Measurements from ENCODE around the gene TMEM252.
A peak's percentile ranks its signal among the peaks of the same experiment; 100 is the strongest.

TMEM252 gene

DNA sequence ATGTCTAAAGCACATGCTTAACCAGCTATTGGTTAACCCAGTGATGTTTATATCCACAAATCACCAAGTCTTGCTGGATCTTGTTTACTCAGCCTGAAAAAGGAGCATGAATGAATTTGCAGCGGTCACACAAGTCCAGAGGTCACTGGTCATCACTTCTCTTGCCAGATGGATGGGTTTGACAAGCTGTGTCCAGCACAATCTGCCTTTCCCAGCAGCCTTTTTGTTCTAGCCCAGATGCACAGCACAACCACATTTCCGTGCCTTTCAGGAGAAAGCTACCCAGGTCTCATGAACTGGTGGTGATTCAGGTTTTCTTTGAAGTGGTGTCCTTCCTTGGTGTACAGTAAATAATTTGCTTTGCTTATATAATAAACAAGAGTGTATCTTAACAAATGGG, 32.1 kb downstream of the TMEM252 start:
- no peak for TF ChIP-seq OSR1 (CRISPR knock-in tag; IDR thresholded peaks at IDR 0.05)
- TF ChIP-seq ZNF565 (CRISPR knock-in tag; conservative IDR thresholded peaks at IDR 0.05; ENCODE audit: low read depth) = no peak
- TF ChIP-seq, protein P1, sequence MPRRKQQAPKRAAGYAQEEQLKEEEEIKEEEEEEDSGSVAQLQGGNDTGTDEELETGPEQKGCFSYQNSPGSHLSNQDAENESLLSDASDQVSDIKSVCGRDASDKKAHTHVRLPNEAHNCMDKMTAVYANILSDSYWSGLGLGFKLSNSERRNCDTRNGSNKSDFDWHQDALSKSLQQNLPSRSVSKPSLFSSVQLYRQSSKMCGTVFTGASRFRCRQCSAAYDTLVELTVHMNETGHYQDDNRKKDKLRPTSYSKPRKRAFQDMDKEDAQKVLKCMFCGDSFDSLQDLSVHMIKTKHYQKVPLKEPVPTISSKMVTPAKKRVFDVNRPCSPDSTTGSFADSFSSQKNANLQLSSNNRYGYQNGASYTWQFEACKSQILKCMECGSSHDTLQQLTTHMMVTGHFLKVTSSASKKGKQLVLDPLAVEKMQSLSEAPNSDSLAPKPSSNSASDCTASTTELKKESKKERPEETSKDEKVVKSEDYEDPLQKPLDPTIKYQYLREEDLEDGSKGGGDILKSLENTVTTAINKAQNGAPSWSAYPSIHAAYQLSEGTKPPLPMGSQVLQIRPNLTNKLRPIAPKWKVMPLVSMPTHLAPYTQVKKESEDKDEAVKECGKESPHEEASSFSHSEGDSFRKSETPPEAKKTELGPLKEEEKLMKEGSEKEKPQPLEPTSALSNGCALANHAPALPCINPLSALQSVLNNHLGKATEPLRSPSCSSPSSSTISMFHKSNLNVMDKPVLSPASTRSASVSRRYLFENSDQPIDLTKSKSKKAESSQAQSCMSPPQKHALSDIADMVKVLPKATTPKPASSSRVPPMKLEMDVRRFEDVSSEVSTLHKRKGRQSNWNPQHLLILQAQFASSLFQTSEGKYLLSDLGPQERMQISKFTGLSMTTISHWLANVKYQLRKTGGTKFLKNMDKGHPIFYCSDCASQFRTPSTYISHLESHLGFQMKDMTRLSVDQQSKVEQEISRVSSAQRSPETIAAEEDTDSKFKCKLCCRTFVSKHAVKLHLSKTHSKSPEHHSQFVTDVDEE (CRISPR knock-in tag; IDR thresholded peaks at IDR 0.05) = no peak
- TF ChIP-seq, protein P2, sequence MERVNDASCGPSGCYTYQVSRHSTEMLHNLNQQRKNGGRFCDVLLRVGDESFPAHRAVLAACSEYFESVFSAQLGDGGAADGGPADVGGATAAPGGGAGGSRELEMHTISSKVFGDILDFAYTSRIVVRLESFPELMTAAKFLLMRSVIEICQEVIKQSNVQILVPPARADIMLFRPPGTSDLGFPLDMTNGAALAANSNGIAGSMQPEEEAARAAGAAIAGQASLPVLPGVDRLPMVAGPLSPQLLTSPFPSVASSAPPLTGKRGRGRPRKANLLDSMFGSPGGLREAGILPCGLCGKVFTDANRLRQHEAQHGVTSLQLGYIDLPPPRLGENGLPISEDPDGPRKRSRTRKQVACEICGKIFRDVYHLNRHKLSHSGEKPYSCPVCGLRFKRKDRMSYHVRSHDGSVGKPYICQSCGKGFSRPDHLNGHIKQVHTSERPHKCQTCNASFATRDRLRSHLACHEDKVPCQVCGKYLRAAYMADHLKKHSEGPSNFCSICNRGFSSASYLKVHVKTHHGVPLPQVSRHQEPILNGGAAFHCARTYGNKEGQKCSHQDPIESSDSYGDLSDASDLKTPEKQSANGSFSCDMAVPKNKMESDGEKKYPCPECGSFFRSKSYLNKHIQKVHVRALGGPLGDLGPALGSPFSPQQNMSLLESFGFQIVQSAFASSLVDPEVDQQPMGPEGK (CRISPR knock-in tag; IDR thresholded peaks at IDR 0.05; ENCODE audit: borderline replicate concordance) = no peak
- no peak for ATAC-seq

DNA sequence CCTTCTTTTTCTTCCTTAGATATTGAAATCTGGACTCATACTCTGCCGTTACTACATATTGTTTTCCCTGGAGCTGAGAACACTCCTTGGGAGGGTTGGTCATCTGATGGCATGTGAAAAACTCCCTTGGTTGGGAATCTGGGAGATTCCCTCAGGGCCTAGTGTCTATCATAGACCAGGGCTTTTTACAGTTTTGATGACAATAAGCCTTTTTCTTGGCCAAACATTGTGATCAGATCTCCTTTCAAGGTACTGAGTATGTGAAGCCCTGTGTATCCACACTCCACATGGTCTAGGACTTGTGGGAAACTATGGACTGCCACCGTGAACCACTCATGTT, 32.9 kb downstream of the TMEM252 start:
- no peak for ATAC-seq
- no peak for TF ChIP-seq RARB (CRISPR knock-in tag; IDR thresholded peaks at IDR 0.05)
- no peak for TF ChIP-seq TOX (CRISPR knock-in tag; IDR thresholded peaks at IDR 0.05; ENCODE audit: borderline replicate concordance)
- no peak for TF ChIP-seq GLIS3 (CRISPR knock-in tag; IDR thresholded peaks at IDR 0.05)
- TF ChIP-seq ZFP30 (CRISPR knock-in tag; IDR thresholded peaks at IDR 0.05) = no peak
- no peak for TF ChIP-seq ARNTL (CRISPR knock-in tag; IDR thresholded peaks at IDR 0.05; ENCODE audit: borderline replicate concordance, low read depth)
- no peak for TF ChIP-seq ZFP3 (CRISPR knock-in tag; IDR thresholded peaks at IDR 0.05)
- TF ChIP-seq, protein P3, sequence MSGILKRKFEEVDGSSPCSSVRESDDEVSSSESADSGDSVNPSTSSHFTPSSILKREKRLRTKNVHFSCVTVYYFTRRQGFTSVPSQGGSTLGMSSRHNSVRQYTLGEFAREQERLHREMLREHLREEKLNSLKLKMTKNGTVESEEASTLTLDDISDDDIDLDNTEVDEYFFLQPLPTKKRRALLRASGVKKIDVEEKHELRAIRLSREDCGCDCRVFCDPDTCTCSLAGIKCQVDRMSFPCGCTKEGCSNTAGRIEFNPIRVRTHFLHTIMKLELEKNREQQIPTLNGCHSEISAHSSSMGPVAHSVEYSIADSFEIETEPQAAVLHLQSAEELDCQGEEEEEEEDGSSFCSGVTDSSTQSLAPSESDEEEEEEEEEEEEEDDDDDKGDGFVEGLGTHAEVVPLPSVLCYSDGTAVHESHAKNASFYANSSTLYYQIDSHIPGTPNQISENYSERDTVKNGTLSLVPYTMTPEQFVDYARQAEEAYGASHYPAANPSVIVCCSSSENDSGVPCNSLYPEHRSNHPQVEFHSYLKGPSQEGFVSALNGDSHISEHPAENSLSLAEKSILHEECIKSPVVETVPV (CRISPR knock-in tag; IDR thresholded peaks at IDR 0.05) = no peak

DNA sequence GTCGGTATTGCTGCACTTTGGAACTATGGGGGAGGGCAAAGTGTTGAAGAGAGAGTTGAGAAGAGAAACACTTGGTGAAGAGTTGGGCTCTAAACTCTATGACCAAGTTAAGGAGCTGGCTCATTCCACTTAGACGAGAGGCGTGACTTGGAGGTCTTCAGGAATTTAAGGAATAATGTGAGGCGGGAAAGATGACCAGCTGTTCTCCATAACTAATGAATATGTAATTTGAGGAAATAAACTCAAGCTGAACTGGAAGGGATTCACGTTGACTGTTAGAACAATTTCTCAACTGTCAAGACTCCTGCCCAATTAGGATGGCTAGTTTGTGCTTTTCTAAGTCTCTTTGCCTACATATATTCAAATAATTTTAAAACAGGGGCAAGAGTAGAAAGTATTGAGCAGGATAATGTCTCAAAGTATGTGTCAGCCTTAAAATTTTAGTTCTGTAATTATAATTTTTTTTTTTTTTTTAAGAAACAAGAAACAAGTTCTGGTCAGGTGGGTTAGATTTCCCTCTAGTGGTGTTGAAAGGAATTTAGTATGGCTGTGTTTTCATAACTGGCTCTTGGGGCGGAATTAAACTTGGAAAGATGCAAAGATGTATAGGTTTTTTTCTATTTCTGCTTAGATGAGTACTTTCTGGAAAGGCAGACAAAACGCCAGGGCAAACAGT, 33.4 kb downstream of the TMEM252 start:
- peak; percentile 54; the same call in 2 of the 3 replicates for ATAC-seq
- TF ChIP-seq, protein P3 (CRISPR knock-in tag; IDR thresholded peaks at IDR 0.05) = no peak
- no peak for TF ChIP-seq TOX (CRISPR knock-in tag; IDR thresholded peaks at IDR 0.05; ENCODE audit: borderline replicate concordance)
- TF ChIP-seq, protein P1 (CRISPR knock-in tag; IDR thresholded peaks at IDR 0.05) = no peak
- no peak for TF ChIP-seq OSR1 (CRISPR knock-in tag; IDR thresholded peaks at IDR 0.05)
- no peak for TF ChIP-seq ISL1 (CRISPR knock-in tag; IDR thresholded peaks at IDR 0.05)
- TF ChIP-seq, protein P2 (CRISPR knock-in tag; IDR thresholded peaks at IDR 0.05; ENCODE audit: borderline replicate concordance) = no peak
- TF ChIP-seq ZNF8 (CRISPR knock-in tag; IDR thresholded peaks at IDR 0.05) = no peak
- TF ChIP-seq ZFP3 (CRISPR knock-in tag; IDR thresholded peaks at IDR 0.05) = no peak
- TF ChIP-seq SNAI2 (CRISPR knock-in tag; IDR thresholded peaks at IDR 0.05) = no peak
- no peak for TF ChIP-seq PPARA (CRISPR knock-in tag; IDR thresholded peaks at IDR 0.05; ENCODE audit: borderline replicate concordance)
- no peak for TF ChIP-seq ZNF70 (CRISPR knock-in tag; IDR thresholded peaks at IDR 0.05)
- no peak for TF ChIP-seq ZNF565 (CRISPR knock-in tag; conservative IDR thresholded peaks at IDR 0.05; ENCODE audit: low read depth)
- no peak for TF ChIP-seq ZFP30 (CRISPR knock-in tag; IDR thresholded peaks at IDR 0.05)
- no peak for TF ChIP-seq TCF4 (CRISPR knock-in tag; IDR thresholded peaks at IDR 0.05; ENCODE audit: borderline replicate concordance)
- TF ChIP-seq, protein P4, sequence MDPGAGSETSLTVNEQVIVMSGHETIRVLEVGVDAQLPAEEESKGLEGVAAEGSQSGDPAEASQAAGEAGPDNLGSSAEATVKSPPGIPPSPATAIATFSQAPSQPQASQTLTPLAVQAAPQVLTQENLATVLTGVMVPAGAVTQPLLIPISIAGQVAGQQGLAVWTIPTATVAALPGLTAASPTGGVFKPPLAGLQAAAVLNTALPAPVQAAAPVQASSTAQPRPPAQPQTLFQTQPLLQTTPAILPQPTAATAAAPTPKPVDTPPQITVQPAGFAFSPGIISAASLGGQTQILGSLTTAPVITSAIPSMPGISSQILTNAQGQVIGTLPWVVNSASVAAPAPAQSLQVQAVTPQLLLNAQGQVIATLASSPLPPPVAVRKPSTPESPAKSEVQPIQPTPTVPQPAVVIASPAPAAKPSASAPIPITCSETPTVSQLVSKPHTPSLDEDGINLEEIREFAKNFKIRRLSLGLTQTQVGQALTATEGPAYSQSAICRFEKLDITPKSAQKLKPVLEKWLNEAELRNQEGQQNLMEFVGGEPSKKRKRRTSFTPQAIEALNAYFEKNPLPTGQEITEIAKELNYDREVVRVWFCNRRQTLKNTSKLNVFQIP (CRISPR knock-in tag; IDR thresholded peaks at IDR 0.05; ENCODE audit: borderline replicate concordance, low read depth) = no peak
- TF ChIP-seq, protein P5, sequence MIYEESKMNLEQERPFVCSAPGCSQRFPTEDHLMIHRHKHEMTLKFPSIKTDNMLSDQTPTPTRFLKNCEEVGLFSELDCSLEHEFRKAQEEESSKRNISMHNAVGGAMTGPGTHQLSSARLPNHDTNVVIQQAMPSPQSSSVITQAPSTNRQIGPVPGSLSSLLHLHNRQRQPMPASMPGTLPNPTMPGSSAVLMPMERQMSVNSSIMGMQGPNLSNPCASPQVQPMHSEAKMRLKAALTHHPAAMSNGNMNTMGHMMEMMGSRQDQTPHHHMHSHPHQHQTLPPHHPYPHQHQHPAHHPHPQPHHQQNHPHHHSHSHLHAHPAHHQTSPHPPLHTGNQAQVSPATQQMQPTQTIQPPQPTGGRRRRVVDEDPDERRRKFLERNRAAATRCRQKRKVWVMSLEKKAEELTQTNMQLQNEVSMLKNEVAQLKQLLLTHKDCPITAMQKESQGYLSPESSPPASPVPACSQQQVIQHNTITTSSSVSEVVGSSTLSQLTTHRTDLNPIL (CRISPR knock-in tag; IDR thresholded peaks at IDR 0.05; ENCODE audit: low read depth) = no peak
- TF ChIP-seq GLIS3 (CRISPR knock-in tag; IDR thresholded peaks at IDR 0.05) = no peak
- no peak for TF ChIP-seq CSDC2 (CRISPR knock-in tag; IDR thresholded peaks at IDR 0.05)
